Suprapubic skin (tissue), 4 donors: Measurements from ENCODE around the gene CLASRP. TPM values are rescaled to one million over a fixed set of nuclear protein-coding genes. Genes with fewer than 3 reads are reported as not detected.

Experiments
- DNase-seq, 2 donors: peaks; one replicate each; pipeline ENCODE4 v3.0.0-alpha.2; 2019; ENCODE audit warnings: low spot score in 2 of 2
- H3K27ac ChIP-seq: fragments of 200-600 bp; sonication (generic); one replicate; pipeline ENCODE4 v1.5.1; 2019
- H3K27me3 ChIP-seq: fragments of 200-600 bp; sonication (generic); one replicate; pipeline ENCODE4 v1.5.1; 2019
- H3K36me3 ChIP-seq: fragments of 200-600 bp; sonication (generic); one replicate; pipeline ENCODE4 v1.5.1; 2019
- H3K4me1 ChIP-seq: fragments of 200-600 bp; sonication (generic); one replicate; pipeline ENCODE4 v1.5.1; 2019
- H3K4me3 ChIP-seq: fragments of 200-600 bp; sonication (generic); one replicate; pipeline ENCODE4 v1.5.1; 2019; ENCODE audit warnings: mild to moderate bottlenecking
- H3K9me3 ChIP-seq: fragments of 200-600 bp; sonication (generic); one replicate; pipeline ENCODE4 v1.5.1; 2019
- CTCF ChIP-seq, 2 donors: fragments of 200-600 bp in 1 of 2; fragments of 450-650 bp in 1 of 2; sonication (generic) in 1 of 2; IDR thresholded peaks; one replicate each; pipeline ENCODE4 v1.5.1; 2016 to 2019; ENCODE audit warnings: antibody characterized with exemption in 2 of 2, mild to moderate bottlenecking in 1 of 2, moderate library complexity in 1 of 2
- EP300 ChIP-seq: sonication (generic); formaldehyde crosslinking; IDR thresholded peaks from one replicate; pipeline ENCODE4 v1.6.1; 2017; ENCODE audit warnings: antibody characterized with exemption
- POLR2A ChIP-seq, 2 donors: fragments of 450-650 bp; IDR thresholded peaks; one replicate each; pipeline ENCODE4 v1.6.1; 2017; ENCODE audit warnings: antibody characterized with exemption in 2 of 2, mild to moderate bottlenecking in 2 of 2, moderate library complexity in 2 of 2
- POLR2AphosphoS5 ChIP-seq, 3 donors: sonication (generic); formaldehyde crosslinking; IDR thresholded peaks; one replicate each; pipeline ENCODE4 v1.6.1; 2017; ENCODE audit warnings: antibody characterized with exemption in 3 of 3
- WGBS: methylation state at CpG from one replicate; pipeline ENCODE4 v1.1.5; 2018; 5-methylcytosine and 5-hydroxymethylcytosine counted together
- total RNA-seq, 4 donors: library from RNA; depleted of rRNA; stranded (reverse); fragments of >200 nt; gene quantifications; one replicate each; pipeline ENCODE4 v1.1.0, GENCODE V29; 2016

Gene CLASRP
- total RNA-seq, 4 donors from 2014 or later, result 55.3 to 135 (median 84.3) TPM

- peak overlapping the region; percentile 53 for H3K27ac ChIP-seq
- peaks cover 54% of the 10 kb centered on the region for H3K36me3 ChIP-seq
- no peaks in the 10 kb centered on the region for H3K27me3 ChIP-seq
- no peak overlapping the region for H3K4me3 ChIP-seq
- H3K9me3 ChIP-seq, result no peaks in the 10 kb centered on the region
- peaks cover 55% of the 10 kb centered on the region for H3K4me1 ChIP-seq
- 80% methylated on average over 5 of the region's 34 CpGs for WGBS
- DNase-seq, result no peak
- no peak for TF ChIP-seq CTCF (IDR thresholded peaks at IDR 0.05)
- TF ChIP-seq EP300, result no peak
- no peak for TF ChIP-seq POLR2A (IDR thresholded peaks at IDR 0.05)
- TF ChIP-seq POLR2AphosphoS5 (IDR thresholded peaks at IDR 0.05), result no peak
These were observed 33.3 kb downstream of the CLASRP start for GRCh38 chr19:45071969-45072790.

GRCh38 chr19:45074744-45075300 lies 36.0 kb downstream of the CLASRP start:
- H3K4me1 ChIP-seq, result peaks cover 63% of the 10 kb centered on the region
- TF ChIP-seq POLR2A (IDR thresholded peaks at IDR 0.05) (no peak), EP300 (no peak), POLR2AphosphoS5 (IDR thresholded peaks at IDR 0.05) (no peak), CTCF (IDR thresholded peaks at IDR 0.05) (no peak)
- H3K27ac ChIP-seq, result peak overlapping the region; percentile 83
- H3K27me3 ChIP-seq, result no peaks in the 10 kb centered on the region
- peak overlapping the region; percentile 68 for H3K4me3 ChIP-seq
- H3K9me3 ChIP-seq, result no peaks in the 10 kb centered on the region
- H3K36me3 ChIP-seq, result peaks cover 27% of the 10 kb centered on the region
- DNase-seq, result no peak
- 77% methylated on average over 5 of the region's 11 CpGs for WGBS

- peaks cover 70% of the 10 kb centered on the region for H3K4me1 ChIP-seq
- TF ChIP-seq POLR2AphosphoS5 (IDR thresholded peaks at IDR 0.05), result no peak
- no peak for TF ChIP-seq POLR2A (IDR thresholded peaks at IDR 0.05)
- TF ChIP-seq EP300, result no peak
- no peak for TF ChIP-seq CTCF (IDR thresholded peaks at IDR 0.05)
These were observed 36.6 kb downstream of the CLASRP start for GRCh38 chr19:45075301-45076028.

GRCh38 chr19:45076029-45076850 lies 37.4 kb downstream of the CLASRP start, which contains the start of gene ZNF296:
Gene ZNF296 (minus strand): TSS chr19:45076478. CDS start chr19:45076373, 105 bp downstream.
- TF ChIP-seq POLR2AphosphoS5 (IDR thresholded peaks at IDR 0.05) (peak in 1 of 3 donors; percentile 17), POLR2A (IDR thresholded peaks at IDR 0.05) (no peak)
- 6% methylated on average over 18 of the region's 81 CpGs for WGBS
- Histone ChIP-seq H3K4me3 (peak within 1 kb of the TSS; percentile 68), H3K27ac (peak within 1 kb of the TSS; percentile 83), H3K27me3 (no peaks in the 10 kb centered on the region), H3K9me3 (no peaks in the 10 kb centered on the region), H3K4me1 (peaks cover 70% of the 10 kb centered on the region), H3K36me3 (peaks cover 14% of the 10 kb centered on the region)
- DNase-seq, result peak in 1 of 2 donors; percentile 90

More at GRCh38 chr19:45075301-45076028, 36.6 kb downstream of the CLASRP start:
- Histone ChIP-seq H3K4me3 (peak overlapping the region; percentile 68), H3K9me3 (no peaks in the 10 kb centered on the region), H3K27ac (peak overlapping the region; percentile 83), H3K27me3 (no peaks in the 10 kb centered on the region), H3K36me3 (peaks cover 21% of the 10 kb centered on the region)
- DNase-seq, result peak in 1 of 2 donors; percentile 89
- 12% methylated on average over 17 of the region's 26 CpGs for WGBS
